Activated T-cell treated with anti-CD3 and anti-CD28 coated beads, Interleukin-2, amount 50 U/mL, for 24 hours (primary cell): ENCODE data around the gene MYDGF.
"Not testable (repeated sequence)": the region's sequence is repeated elsewhere in the genome, so short reads cannot be mapped to it uniquely, and the experiment has no call there.

Experiments used
- DNase-seq: peaks from one replicate; pipeline ENCODE4 v3.0.0-alpha.2; 2020
- H3K27ac Mint-ChIP-seq: 2 replicates; pipeline ENCODE4 v1.8.0; 2020; ENCODE audit warnings: mild to moderate bottlenecking, mixed read lengths
- H3K27me3 Mint-ChIP-seq: 2 replicates; pipeline ENCODE4 v1.8.0; 2020; ENCODE audit warnings: mixed read lengths
- H3K36me3 Mint-ChIP-seq: 2 replicates; pipeline ENCODE4 v1.8.0; 2020; ENCODE audit warnings: low read depth, mixed read lengths
- H3K4me1 Mint-ChIP-seq: 2 replicates; pipeline ENCODE4 v1.8.0; 2020; ENCODE audit warnings: low read depth, mixed read lengths
- H3K4me3 Mint-ChIP-seq: 2 replicates; pipeline ENCODE4 v1.8.0; 2020; ENCODE audit warnings: mild to moderate bottlenecking, moderate library complexity, mixed read lengths
- H3K9me3 Mint-ChIP-seq: 2 replicates; pipeline ENCODE4 v1.8.0; 2020; ENCODE audit warnings: mixed read lengths

Gene MYDGF

DNA sequence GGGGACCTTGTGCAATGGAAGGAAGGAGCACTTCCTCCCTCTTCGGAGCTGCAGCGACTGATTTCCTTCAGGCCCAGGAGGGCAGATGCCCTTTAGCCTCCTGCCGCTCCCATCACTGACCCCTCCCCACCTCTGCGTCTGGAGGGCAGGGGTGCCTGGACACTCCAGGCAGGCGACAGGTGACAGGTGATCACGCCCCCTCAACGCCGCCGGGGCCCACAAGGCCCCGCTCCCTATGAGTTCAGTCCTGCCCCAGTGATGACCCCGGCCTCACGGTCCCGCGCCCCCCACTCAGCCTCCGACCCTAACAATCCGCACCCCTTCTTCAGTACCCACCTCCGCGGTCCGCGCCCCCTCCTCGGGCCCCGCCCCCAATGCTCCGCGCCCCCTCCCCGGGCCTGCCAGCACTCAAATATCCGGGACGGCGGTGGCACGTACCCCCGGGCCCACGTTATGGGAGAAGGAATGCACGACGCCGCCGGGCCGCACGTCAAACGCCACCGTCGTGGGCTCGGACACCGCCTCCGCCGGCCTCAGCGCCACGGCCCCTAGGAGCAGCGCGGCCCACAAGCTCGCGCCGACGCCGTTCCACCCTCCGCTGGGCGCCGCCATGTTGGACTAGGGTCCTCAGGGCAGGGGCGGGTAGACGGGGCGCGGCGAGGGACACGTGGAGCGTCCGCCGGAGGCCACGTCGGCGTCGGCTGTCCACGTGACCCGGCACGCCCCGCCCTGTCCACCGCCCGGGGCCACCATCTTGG lies at the start of gene MYDGF:
Gene MYDGF, minus strand, starts transcription at position 620 of the 758 bp plus-strand sequence. Its CDS starts 8 bp downstream, at position 612.
- H3K9me3 Mint-ChIP-seq, result no peaks in the 10 kb centered on the region
- DNase-seq, result peak; percentile 94
- H3K27ac Mint-ChIP-seq, result peak within 1 kb of the TSS; percentile 94
- H3K4me3 Mint-ChIP-seq, result peak within 1 kb of the TSS; percentile 89
- H3K27me3 Mint-ChIP-seq, result no peaks in the 10 kb centered on the region
- H3K4me1 Mint-ChIP-seq, result peaks cover 20% of the 10 kb centered on the region
- peaks cover 49% of the 10 kb centered on the region for H3K36me3 Mint-ChIP-seq

DNA sequence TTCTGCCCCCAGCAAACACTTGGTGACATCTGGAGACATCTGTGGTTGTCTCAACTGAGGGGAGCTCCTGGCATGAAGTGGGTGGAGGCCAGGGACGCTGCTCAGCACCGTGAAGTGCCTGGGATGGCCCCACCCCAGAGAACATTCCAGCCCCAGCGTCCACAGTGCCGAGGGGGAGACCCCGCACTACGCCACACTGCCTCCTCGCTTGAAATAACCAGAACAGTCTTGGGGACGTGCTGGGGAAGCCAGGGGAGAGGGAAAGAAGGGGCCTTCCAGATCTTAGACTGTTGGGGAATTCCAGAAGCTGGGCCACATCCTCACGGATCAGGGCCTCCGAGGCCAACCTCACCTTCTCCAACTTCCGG lies 49.3 kb upstream of the MYDGF start:
- no peak overlapping the region for H3K4me3 Mint-ChIP-seq
- no peaks in the 10 kb centered on the region for H3K9me3 Mint-ChIP-seq
- peaks cover 28% of the 10 kb centered on the region for H3K4me1 Mint-ChIP-seq
- no peak for DNase-seq
- H3K27ac Mint-ChIP-seq, result no peak overlapping the region
- peaks cover 76% of the 10 kb centered on the region for H3K36me3 Mint-ChIP-seq
- no peaks in the 10 kb centered on the region for H3K27me3 Mint-ChIP-seq

DNA sequence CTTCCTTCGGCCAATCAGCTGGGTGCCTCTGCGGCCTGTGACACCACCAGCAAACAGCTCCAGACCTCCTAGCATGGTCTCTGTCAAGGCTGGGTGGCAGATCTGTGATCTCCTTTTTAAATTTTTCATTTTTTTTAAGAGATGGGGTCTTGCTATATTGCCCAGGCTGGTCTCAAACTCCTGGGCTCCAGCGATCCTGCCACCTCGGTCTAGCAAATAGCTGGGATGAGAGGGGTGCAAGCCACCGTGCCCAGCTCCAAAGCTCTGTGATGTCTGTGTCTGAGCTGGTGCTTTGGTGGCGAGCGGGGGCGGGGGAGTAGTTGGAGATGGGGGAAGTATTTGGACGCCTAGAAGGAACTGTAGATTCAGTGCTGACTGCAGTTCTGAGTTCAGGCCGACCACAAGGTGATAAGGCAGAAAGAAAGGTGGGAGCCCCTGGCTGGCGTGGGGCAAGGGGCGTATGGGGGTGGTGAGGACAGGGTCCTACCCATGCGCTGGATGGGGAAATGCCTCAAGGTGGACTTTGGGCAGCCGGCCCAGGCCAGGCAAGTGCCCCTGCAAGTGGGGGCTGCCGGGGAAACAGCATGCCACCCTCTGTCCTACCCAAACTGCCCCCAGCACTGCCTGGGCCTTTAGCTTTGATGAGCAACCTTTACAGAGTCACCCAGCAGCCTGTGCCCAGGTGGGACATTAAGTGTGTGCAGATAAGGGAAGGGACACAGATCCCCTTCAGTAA lies 48.0 kb upstream of the MYDGF start:
- Mint-ChIP-seq H3K4me1 (peaks cover 26% of the 10 kb centered on the region), H3K9me3 (no peaks in the 10 kb centered on the region), H3K36me3 (peaks cover 84% of the 10 kb centered on the region), H3K27ac (no peak overlapping the region), H3K27me3 (no peaks in the 10 kb centered on the region), H3K4me3 (no peak overlapping the region)
- no peak for DNase-seq

DNA sequence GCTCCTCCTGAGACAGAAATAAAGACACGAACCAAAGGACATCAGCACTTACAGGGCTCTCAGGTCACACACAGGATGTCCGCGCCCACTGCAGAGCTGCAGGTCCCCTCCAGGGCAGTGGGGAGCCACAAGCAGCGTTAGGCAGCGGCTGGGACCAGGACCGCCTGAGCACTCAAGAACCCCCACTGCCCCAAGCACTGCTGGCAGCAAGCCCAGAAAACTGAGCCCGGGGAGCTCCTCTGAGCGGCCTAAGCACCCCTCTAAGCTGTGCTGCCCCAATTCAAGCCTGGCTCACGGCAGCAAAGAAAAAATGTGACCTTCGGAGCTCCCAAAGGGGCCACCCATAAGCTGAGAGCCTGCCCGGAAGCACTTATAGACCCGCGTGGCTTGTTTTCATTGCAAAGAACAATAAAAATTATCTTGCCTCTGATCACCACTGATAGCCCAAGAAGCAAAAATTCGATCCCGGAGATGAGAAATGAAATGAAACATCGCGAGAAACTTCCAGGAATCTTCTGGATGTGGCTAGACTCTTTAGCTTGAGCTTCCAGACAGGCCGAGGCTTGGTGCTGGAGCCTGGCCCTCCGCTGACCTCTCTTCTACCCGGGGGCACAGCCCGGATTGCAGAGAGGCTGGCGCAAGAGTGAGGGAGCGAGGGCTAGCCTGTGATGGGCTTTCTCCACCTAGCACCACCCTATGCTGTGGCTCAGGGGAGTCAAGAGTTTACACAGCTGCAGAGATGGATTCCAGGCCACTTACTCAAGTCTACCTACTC lies 47.2 kb upstream of the MYDGF start:
- no peak overlapping the region for H3K4me3 Mint-ChIP-seq
- H3K36me3 Mint-ChIP-seq, result peaks cover 87% of the 10 kb centered on the region
- peaks cover 20% of the 10 kb centered on the region for H3K4me1 Mint-ChIP-seq
- DNase-seq, result no peak
- no peaks in the 10 kb centered on the region for H3K27me3 Mint-ChIP-seq
- no peaks in the 10 kb centered on the region for H3K9me3 Mint-ChIP-seq
- no peak overlapping the region for H3K27ac Mint-ChIP-seq

DNA sequence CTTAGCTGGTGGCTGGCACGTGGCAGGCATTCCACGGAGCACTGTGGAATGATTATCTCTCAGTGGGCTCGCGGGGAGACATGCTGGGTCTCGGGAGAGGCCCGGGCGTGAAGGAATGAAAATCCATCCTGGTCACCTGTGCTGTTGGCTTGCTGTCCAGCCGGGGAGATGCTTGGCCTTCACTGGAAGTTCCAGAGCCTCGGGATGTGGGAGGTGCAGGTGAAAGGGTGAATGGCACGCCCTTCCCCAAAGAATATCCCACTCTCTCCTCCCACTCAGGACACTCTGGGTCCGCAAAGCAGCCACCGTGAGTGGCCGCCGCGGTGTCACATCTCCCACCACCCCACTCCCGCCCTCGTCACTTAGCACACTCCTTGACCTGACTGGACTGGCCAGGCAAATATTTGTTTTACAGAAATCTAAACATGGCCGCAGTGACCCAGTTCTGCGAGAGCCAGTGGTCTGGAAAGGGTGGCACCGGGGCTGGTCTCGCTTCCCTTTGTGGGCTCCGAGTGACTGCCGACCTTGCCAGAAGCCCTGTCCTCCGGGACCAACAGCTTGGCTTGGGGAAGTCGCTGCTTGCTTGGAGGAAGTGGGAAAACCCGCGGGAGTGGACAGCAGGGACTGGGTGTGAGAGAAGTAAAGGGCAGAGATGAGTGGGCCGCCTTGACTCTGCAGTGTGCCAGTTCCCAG lies 45.5 kb upstream of the MYDGF start:
- no peak overlapping the region for H3K4me3 Mint-ChIP-seq
- DNase-seq, result no peak
- peaks cover 93% of the 10 kb centered on the region for H3K36me3 Mint-ChIP-seq
- H3K27me3 Mint-ChIP-seq, result no peaks in the 10 kb centered on the region
- no peaks in the 10 kb centered on the region for H3K9me3 Mint-ChIP-seq
- peaks cover 9% of the 10 kb centered on the region for H3K4me1 Mint-ChIP-seq
- no peak overlapping the region for H3K27ac Mint-ChIP-seq

DNA sequence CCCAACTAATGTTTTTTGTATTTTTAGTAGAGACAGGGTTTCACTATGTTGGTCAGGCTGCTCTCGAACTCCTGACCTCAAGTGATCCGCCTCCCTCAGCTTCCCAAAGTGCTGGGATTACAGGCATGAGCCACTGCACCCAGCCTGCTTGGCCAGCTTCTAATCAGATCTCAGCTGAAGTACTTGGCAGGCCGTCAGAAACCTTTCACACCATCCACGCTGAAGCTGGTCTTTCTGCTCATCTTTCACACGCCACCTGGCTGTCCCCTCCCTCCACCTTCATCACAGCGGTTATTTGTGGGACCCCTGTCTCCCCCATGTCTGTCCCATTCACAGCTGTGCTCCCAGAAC lies 45.0 kb upstream of the MYDGF start:
- H3K4me3 Mint-ChIP-seq, H3K27ac Mint-ChIP-seq, DNase-seq, H3K4me1 Mint-ChIP-seq, H3K27me3 Mint-ChIP-seq, H3K9me3 Mint-ChIP-seq: not testable (repeated sequence)
- peaks cover 93% of the 10 kb centered on the region for H3K36me3 Mint-ChIP-seq

DNA sequence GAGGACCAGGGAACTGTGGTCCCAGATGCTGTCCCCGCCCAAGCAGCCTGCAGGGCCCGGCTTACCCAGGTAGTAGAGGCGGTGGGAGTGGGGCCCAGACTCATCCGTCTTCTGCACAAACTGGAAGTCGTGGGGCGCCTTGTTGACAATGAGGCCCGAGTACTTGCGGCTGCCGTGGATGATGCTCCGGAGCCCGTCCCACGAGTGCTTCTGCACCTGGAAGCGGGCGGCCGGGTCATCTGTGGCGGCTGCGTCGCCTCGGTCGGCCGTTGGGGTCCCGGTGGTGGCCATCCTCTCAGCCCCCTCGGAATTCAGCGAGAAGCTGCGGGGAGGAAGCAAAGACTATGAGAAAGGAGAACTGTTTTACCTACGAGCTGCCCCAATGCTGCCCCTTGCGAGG lies 43.9 kb upstream of the MYDGF start:
- Mint-ChIP-seq H3K27me3 (no peaks in the 10 kb centered on the region), H3K4me3 (no peak overlapping the region), H3K4me1 (peaks cover 14% of the 10 kb centered on the region), H3K27ac (peak overlapping the region; percentile 35), H3K36me3 (peaks cover 94% of the 10 kb centered on the region), H3K9me3 (no peaks in the 10 kb centered on the region)
- DNase-seq, result no peak

DNA sequence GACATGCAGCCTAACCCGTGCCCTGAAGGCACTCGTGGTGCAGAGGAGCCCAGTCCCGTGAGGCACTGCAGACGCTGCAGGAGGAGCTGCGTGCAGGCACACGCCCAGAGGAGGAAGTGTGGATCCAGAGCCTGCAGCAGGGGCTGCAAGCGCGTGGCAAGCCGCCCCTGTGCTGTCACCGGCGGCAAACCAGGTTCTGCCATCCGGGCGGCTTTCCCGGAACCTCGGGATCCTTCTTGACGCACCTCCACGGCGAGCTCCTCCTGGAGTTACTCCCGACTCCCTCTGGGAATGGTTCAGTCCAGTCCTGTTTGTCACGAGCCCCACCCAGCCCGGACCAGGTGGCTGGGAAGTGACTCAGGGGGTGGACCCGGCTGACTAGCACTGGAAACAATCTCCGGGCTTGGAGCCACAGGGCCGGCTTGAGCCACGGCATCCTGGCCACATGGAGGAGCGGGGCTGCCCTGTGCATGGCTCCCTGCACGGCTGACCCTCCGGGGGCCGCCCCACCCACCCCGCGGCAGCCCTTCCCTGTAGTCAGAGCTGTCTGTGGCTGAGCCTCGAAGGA lies 43.3 kb upstream of the MYDGF start:
- Mint-ChIP-seq H3K36me3 (peaks cover 93% of the 10 kb centered on the region), H3K4me3 (no peak overlapping the region), H3K9me3 (no peaks in the 10 kb centered on the region), H3K4me1 (peaks cover 14% of the 10 kb centered on the region), H3K27me3 (no peaks in the 10 kb centered on the region), H3K27ac (no peak overlapping the region)
- no peak for DNase-seq

DNA sequence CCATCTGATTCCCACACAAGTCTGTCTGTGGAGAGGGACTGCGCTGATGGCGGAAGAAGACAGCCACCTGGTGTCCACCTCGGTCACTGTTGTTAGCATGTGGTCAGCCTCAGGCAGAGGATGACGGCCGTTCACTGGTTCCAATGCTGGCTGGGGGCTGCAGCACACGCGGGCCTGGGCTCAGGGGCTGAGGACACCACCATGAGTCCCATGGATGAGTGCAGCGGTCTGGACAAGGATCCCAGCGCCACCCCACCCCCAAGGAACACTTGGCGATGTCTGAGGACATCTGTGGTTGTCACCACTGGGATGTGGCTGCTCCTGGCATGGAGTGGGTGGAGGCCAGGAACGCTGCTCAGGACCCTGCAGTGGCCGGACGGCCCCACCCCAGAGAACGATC lies 42.6 kb upstream of the MYDGF start:
- Mint-ChIP-seq H3K4me1 (peaks cover 14% of the 10 kb centered on the region), H3K4me3 (no peak overlapping the region), H3K36me3 (peaks cover 93% of the 10 kb centered on the region), H3K27me3 (no peaks in the 10 kb centered on the region), H3K9me3 (no peaks in the 10 kb centered on the region), H3K27ac (no peak overlapping the region)
- DNase-seq, result no peak

DNA sequence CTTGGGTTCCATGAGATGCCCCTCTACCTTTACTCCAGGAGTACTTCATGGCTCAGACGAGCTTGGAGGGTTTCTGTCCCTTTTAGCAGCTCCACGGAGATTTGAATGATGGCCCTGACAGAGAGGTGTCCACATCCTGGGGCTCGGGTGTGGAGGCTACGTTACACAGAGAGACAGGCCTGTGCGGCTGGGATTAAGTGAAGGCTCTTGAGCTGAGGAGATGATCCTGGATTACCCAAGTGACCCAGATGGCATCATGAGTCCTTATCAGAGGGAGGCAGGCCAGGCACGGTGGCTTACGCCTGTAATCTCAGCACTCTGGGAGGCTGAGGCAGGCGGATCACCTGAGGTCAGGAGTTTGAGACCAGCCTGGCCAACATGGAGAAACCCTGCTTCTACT lies 41.1 kb upstream of the MYDGF start:
- Mint-ChIP-seq H3K27me3 (no peaks in the 10 kb centered on the region), H3K4me1 (peaks cover 14% of the 10 kb centered on the region), H3K36me3 (peaks cover 87% of the 10 kb centered on the region), H3K27ac (no peak overlapping the region), H3K9me3 (no peaks in the 10 kb centered on the region), H3K4me3 (no peak overlapping the region)
- DNase-seq, result no peak

DNA sequence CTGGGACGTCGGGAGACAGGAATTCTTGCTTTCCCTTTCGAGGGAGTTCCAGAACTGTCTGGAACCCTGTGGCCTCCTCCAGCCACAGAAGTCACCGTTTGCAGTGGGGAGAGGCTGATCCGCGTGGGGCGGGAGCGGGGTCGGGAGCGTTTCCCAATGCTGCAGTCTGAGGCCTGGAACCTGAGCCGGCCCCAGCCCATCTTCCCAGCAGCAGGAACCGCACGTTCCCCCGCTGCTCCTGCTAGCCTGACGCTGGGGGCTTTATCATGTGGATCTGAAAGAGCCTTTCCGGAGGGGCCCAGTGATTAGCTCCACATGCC lies 40.1 kb upstream of the MYDGF start:
- peaks cover 14% of the 10 kb centered on the region for H3K4me1 Mint-ChIP-seq
- H3K4me3 Mint-ChIP-seq, result no peak overlapping the region
- no peaks in the 10 kb centered on the region for H3K9me3 Mint-ChIP-seq
- peaks cover 84% of the 10 kb centered on the region for H3K36me3 Mint-ChIP-seq
- peak overlapping the region; percentile 26 for H3K27ac Mint-ChIP-seq
- no peak for DNase-seq
- H3K27me3 Mint-ChIP-seq, result no peaks in the 10 kb centered on the region

DNA sequence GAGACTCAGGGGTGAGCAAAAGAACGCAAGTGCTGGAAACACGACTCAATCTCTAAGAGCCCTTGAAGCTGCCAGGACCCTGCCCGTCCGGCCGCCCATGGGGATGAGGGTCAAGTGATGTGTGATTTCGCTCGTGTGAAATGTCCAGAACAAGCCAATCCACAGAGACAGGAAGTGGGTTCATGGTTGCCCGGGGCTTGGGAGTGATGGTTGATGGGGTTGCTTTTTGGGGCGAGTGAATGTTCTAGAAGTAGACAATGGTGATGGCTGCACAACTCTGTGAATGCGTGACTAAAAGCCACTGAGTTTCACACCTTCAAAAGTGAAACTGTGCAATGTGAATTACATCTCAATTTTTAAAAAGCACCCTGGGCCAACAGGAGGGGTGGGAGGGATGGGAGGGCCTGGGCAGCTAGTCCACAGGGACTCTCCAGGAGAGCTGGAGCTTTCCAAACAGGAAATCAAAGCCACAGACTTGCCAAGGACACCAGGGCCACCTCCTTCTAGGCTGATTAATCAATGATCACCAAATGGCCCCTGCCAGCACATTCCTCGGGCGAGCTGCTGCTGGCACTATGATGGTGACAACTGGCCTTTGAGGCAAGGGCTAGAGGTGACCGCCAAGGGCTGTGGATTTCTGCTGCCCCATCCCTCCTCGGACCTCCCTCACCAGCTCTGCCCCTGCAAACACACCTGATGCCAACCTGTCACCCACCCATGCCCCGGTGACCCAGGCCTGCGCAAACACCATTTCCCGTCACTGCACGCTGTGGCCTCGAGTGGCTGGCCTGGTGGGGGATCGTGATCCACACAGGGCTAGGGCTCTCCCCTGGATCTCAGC lies 39.5 kb upstream of the MYDGF start:
- H3K36me3 Mint-ChIP-seq, result peaks cover 84% of the 10 kb centered on the region
- H3K27ac Mint-ChIP-seq, result peak overlapping the region; percentile 81
- H3K9me3 Mint-ChIP-seq, result no peaks in the 10 kb centered on the region
- no peaks in the 10 kb centered on the region for H3K27me3 Mint-ChIP-seq
- no peak overlapping the region for H3K4me3 Mint-ChIP-seq
- H3K4me1 Mint-ChIP-seq, result peaks cover 14% of the 10 kb centered on the region
- DNase-seq, result no peak

DNA sequence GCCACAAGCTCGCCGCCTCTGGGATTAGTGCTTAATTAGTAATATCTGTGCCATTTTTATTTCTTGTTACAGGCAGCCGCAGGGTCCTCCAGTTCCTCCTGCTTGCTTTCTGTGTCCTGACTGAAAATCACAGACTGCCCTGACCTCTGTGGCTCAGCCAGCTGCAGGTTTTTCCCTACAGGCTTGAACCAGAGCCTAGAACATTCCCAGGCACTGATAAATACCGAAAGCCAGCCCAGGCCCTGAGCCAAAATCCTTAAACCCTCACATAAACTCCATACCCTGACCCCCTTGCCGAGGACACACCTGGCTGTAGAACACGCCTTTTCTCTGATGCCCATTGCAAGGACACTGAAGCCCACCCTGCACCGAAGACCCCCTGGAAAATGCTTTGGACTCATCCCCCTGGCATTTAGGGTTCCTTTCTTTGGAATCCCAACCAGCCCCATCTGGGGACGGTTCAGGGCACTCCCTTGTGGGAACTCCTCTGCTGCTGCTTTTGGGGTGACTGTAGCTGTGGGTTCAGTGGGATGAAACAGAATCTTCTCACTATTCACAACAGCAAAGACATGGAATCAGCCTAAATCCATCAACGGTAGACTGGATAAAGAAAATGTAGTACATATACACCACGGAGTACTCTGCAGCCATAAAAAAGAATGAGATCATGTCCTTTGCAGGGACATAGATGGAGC lies 38.0 kb upstream of the MYDGF start:
- Mint-ChIP-seq H3K27ac (peak overlapping the region; percentile 65), H3K36me3 (peaks cover 86% of the 10 kb centered on the region), H3K4me3 (no peak overlapping the region), H3K4me1 (peaks cover 14% of the 10 kb centered on the region), H3K9me3 (no peaks in the 10 kb centered on the region), H3K27me3 (no peaks in the 10 kb centered on the region)
- DNase-seq, result no peak
